Ovary (tissue), 9 donors: Measurements from ENCODE around the gene USP32. TPM values are rescaled to one million over a fixed set of nuclear protein-coding genes. Genes with fewer than 3 reads are reported as not detected.

Experiments used
- DNase-seq, 5 donors: peaks; one replicate each; pipeline ENCODE4 v3.0.0-alpha.2; 2019 to 2020
- H3K27ac ChIP-seq, 2 donors: fragments of 200-600 bp; one replicate each; pipeline versions ENCODE4 v1.5.1 to v1.8.0; 2019 to 2022
- H3K27me3 ChIP-seq: fragments of 200-600 bp; one replicate; pipeline ENCODE4 v1.8.0; 2022
- H3K36me3 ChIP-seq: fragments of 200-600 bp; sonication (generic); one replicate; pipeline ENCODE4 v1.5.1; 2019
- H3K4me1 ChIP-seq: one replicate; pipeline ENCODE4 v1.8.1; 2013; ENCODE audit warnings: mild to moderate bottlenecking, moderate library complexity; ENCODE audit not compliant: insufficient read depth
- H3K4me3 ChIP-seq: fragments of 200-600 bp; sonication (generic); one replicate; pipeline ENCODE4 v1.5.1; 2017
- H3K9me3 ChIP-seq, 2 donors: fragments of 200-600 bp in 1 of 2; sonication (generic) in 1 of 2; one replicate each; pipeline versions ENCODE4 v1.5.1 to v1.8.1; 2013 to 2019; ENCODE audit warnings: mild to moderate bottlenecking in 1 of 2, moderate library complexity in 1 of 2
- CTCF ChIP-seq, 3 donors: fragments of 450-650 bp in 2 of 3; fragments of 200-600 bp in 1 of 3; IDR thresholded peaks; one replicate each; pipeline versions ENCODE4 v1.5.1 to v1.8.0; 2016 to 2022; ENCODE audit warnings: antibody characterized with exemption in 3 of 3, mild to moderate bottlenecking in 1 of 3
- EP300 ChIP-seq: sonication (generic); formaldehyde crosslinking; IDR thresholded peaks from one replicate; pipeline ENCODE4 v1.6.1; 2017; ENCODE audit warnings: antibody characterized with exemption
- POLR2A ChIP-seq: fragments of 450-650 bp; IDR thresholded peaks from one replicate; pipeline ENCODE4 v1.6.1; 2017; ENCODE audit warnings: antibody characterized with exemption, mild to moderate bottlenecking, moderate library complexity
- WGBS, 3 donors: extraction: QIAGEN DNeasy Blood & Tissue Kit in 1 of 3; methylation state at CpG; one replicate each; pipeline versions ENCODE4 v1.1.5 to v1.1.7; 2013 to 2017; 5-methylcytosine and 5-hydroxymethylcytosine counted together
- intact Hi-C, 4 donors: fragments of 100-400 bp; cut with DNase I; formaldehyde crosslinking; loops; one replicate each; pipeline versions ENCODE4 v1.11.0 to v1.15.1; 2022 to 2023
- polyA plus RNA-seq, 2 donors: library from polyadenylated mRNA; stranded (reverse); fragments of 200-250 nt in 1 of 2; fragments of 350-450 nt in 1 of 2; fragmentation: Illumina TruSeq in 1 of 2; extraction: RNeasy Lipid Tissue Mini Kit (QIAGEN cat#74804) in 1 of 2; gene quantifications; one replicate each; pipeline ENCODE4 v1.2.3, GENCODE V29; 2013 to 2014
- total RNA-seq, 7 donors: library from RNA; depleted of rRNA in 2 of 7; stranded (reverse); fragments of >200 nt in 2 of 7; fragmentation: NEBNext Ultra II Directional in 3 of 7; extraction: Animal tissue kit (Norgen Biotek cat#: 25700) in 3 of 7; gene quantifications; one replicate each; pipeline versions ENCODE4 v1.1.0 to v1.2.4, GENCODE V29; 2016 to 2023
- donor health status: DM: no; HTN: no; CAD: no; lungs with moderate emphysema.
- donor health status: DM: no; HTN: no; CAD: no.
- donor health status: Bipolar disorder and iron deficiency.
- donor health status: DM: yes; HTN: yes; CAD: no.
- donor health status: DM: no; HTN: no; CAD: no.
- donor health status: DM: yes; HTN: yes; CAD: no.

The USP32 gene
- total and polyA plus RNA-seq, 9 donors = 8.7 to 37.6 (median 32.9) TPM

GRCh38 chr17:60304502-60304901 lies 87.4 kb downstream of the USP32 start:
- no peaks in the 10 kb centered on the region for H3K36me3 ChIP-seq
- no peaks in the 10 kb centered on the region for H3K9me3 ChIP-seq
- no peaks in the 10 kb centered on the region for H3K27me3 ChIP-seq
- no peak for TF ChIP-seq EP300
- no peak overlapping the region for H3K4me3 ChIP-seq
- intact Hi-C loops = no loop called here
- 95 to 100% (median 96%) methylated on average over 2 of the region's 2 CpGs for WGBS, 3 donors
- no peak for DNase-seq
- H3K4me1 ChIP-seq = peaks cover 2% of the 10 kb centered on the region
- no peak overlapping the region for H3K27ac ChIP-seq

- 89 to 97% (median 94%) methylated on average over 3 of the region's 3 CpGs for WGBS, 3 donors
These were observed 88.4 kb downstream of the USP32 start for GRCh38 chr17:60303406-60304099.

GRCh38 chr17:60301649-60302048 lies 90.3 kb downstream of the USP32 start:
- H3K9me3 ChIP-seq = no peaks in the 10 kb centered on the region
- H3K27ac ChIP-seq = no peak overlapping the region
- H3K36me3 ChIP-seq = no peaks in the 10 kb centered on the region
- no peak for DNase-seq
- TF ChIP-seq EP300 = no peak
- no peak for TF ChIP-seq POLR2A
- TF ChIP-seq CTCF (IDR thresholded peaks at IDR 0.05) = no peak
- intact Hi-C loops = no loop called here
- H3K4me3 ChIP-seq = no peak overlapping the region
- H3K27me3 ChIP-seq = no peaks in the 10 kb centered on the region
- WGBS, 3 donors = 85 to 95% (median 90%) methylated on average over 1 of the region's 1 CpG
- H3K4me1 ChIP-seq = peaks cover 2% of the 10 kb centered on the region

More at GRCh38 chr17:60303406-60304099, 88.4 kb downstream of the USP32 start:
- Histone ChIP-seq H3K27ac (no peak overlapping the region), H3K27me3 (no peaks in the 10 kb centered on the region), H3K4me3 (no peak overlapping the region), H3K9me3 (no peaks in the 10 kb centered on the region), H3K36me3 (no peaks in the 10 kb centered on the region), H3K4me1 (peaks cover 2% of the 10 kb centered on the region)
- intact Hi-C loops = no loop called here
- DNase-seq = no peak
- no peak for TF ChIP-seq CTCF (IDR thresholded peaks at IDR 0.05)
- TF ChIP-seq POLR2A = no peak
- TF ChIP-seq EP300 = no peak

- TF ChIP-seq CTCF (IDR thresholded peaks at IDR 0.05) = no peak
- TF ChIP-seq POLR2A = no peak
- TF ChIP-seq EP300 = no peak
- intact Hi-C loops = no loop called here
These were observed 91.0 kb downstream of the USP32 start for GRCh38 chr17:60300949-60301348.

GRCh38 chr17:60300011-60300410 lies 91.9 kb downstream of the USP32 start:
- no peaks in the 10 kb centered on the region for H3K27me3 ChIP-seq
- H3K4me3 ChIP-seq = no peak overlapping the region
- no peak overlapping the region for H3K27ac ChIP-seq
- WGBS, 3 donors = 86 to 89% (median 87%) methylated on average over 2 of the region's 2 CpGs
- DNase-seq = no peak
- TF ChIP-seq CTCF (IDR thresholded peaks at IDR 0.05) (no peak), POLR2A (no peak), EP300 (no peak)
- intact Hi-C loops = no loop called here
- H3K9me3 ChIP-seq = no peaks in the 10 kb centered on the region
- no peaks in the 10 kb centered on the region for H3K36me3 ChIP-seq
- no peaks in the 10 kb centered on the region for H3K4me1 ChIP-seq

More at GRCh38 chr17:60300949-60301348, 91.0 kb downstream of the USP32 start:
- Histone ChIP-seq H3K27me3 (no peaks in the 10 kb centered on the region), H3K4me1 (peaks cover 2% of the 10 kb centered on the region), H3K9me3 (no peaks in the 10 kb centered on the region), H3K4me3 (no peak overlapping the region), H3K27ac (no peak overlapping the region), H3K36me3 (no peaks in the 10 kb centered on the region)
- no peak for DNase-seq
- WGBS, 3 donors = 58 to 67% (median 63%) methylated on average over 1 of the region's 1 CpG
